HepG2 (cell line): ENCODE results near the gene STK11. TPM values are rescaled to one million over a fixed set of nuclear protein-coding genes. Genes with fewer than 3 reads are reported as not detected.
A peak's percentile ranks its signal among the peaks of the same experiment; 100 is the strongest.

Experiments
- HNRNPUL1 ChIP-seq: fragments of 200-400 bp; formaldehyde crosslinking; IDR thresholded peaks from 2 replicates; pipeline ENCODE4 v1.6.1; 2017; ENCODE audit warnings: low read depth, mild to moderate bottlenecking, low read length, moderate library complexity
- IRF9 ChIP-seq: sonication (generic); formaldehyde crosslinking; IDR thresholded peaks from 2 replicates; pipeline ENCODE4 v1.8.0; 2022; ENCODE audit warnings: missing genetic modification reagents, mild to moderate bottlenecking, borderline replicate concordance
- ISL2 ChIP-seq: sonication (generic); formaldehyde crosslinking; IDR thresholded peaks from 2 replicates; pipeline ENCODE4 v1.5.0; 2020; ENCODE audit warnings: missing genetic modification reagents
- NPAS2 ChIP-seq: sonication (generic); formaldehyde crosslinking; IDR thresholded peaks from 2 replicates; pipeline ENCODE4 v1.8.0; 2022; ENCODE audit warnings: mild to moderate bottlenecking, missing genetic modification reagents, borderline replicate concordance
- PRMT3 ChIP-seq: sonication (generic); formaldehyde crosslinking; IDR thresholded peaks from 2 replicates; pipeline ENCODE4 v1.8.1; 2022; ENCODE audit warnings: low read depth, mild to moderate bottlenecking, moderate library complexity, missing genetic modification reagents, borderline replicate concordance
- SIX1 ChIP-seq: sonication (generic); formaldehyde crosslinking; IDR thresholded peaks from 2 replicates; pipeline ENCODE4 v1.4.0; 2020; ENCODE audit warnings: missing genetic modification reagents, borderline replicate concordance
- SOX5 ChIP-seq: IDR thresholded peaks from 2 replicates; pipeline ENCODE4 v1.6.1; 2016; ENCODE audit warnings: borderline replicate concordance
- TERF1 ChIP-seq: sonication (generic); formaldehyde crosslinking; IDR thresholded peaks from 2 replicates; pipeline ENCODE4 v1.8.0; 2022; ENCODE audit warnings: mild to moderate bottlenecking, missing genetic modification reagents, moderate library complexity
- TIGD3 ChIP-seq: sonication (generic); formaldehyde crosslinking; IDR thresholded peaks from 2 replicates; pipeline ENCODE4 v1.5.1; 2020; ENCODE audit warnings: mild to moderate bottlenecking, missing genetic modification reagents, borderline replicate concordance
- TOPORS ChIP-seq: sonication (generic); formaldehyde crosslinking; IDR thresholded peaks from 2 replicates; pipeline ENCODE4 v1.8.0; 2023; ENCODE audit warnings: mild to moderate bottlenecking, missing genetic modification reagents
- ZFP1 ChIP-seq: IDR thresholded peaks from 2 replicates; pipeline ENCODE4 v1.6.1; 2016
- ZNF337 ChIP-seq: sonication (generic); formaldehyde crosslinking; IDR thresholded peaks from 2 replicates; pipeline ENCODE4 v1.5.1; 2020; ENCODE audit warnings: missing genetic modification reagents, low read depth, mild to moderate bottlenecking, borderline replicate concordance
- ZNF564 ChIP-seq: sonication (generic); formaldehyde crosslinking; IDR thresholded peaks from 2 replicates; pipeline ENCODE4 v1.8.1; 2023; ENCODE audit warnings: mild to moderate bottlenecking, missing genetic modification reagents
- polyA plus RNA-seq, 8 experiments: library from polyadenylated mRNA; depleted of rRNA in 3 of 8; stranded (reverse) in 7 of 8; unstranded in 1 of 8; fragments of >200 nt; fragmentation: Illumina TruSeq in 4 of 8; extraction: Trizol in 4 of 8; gene quantifications; 2 replicates each; pipeline versions ENCODE4 v1.2.1 to v1.2.3, GENCODE V29; 2011 to 2016; ENCODE audit warnings: low read depth in 4 of 8, missing spikeins in 1 of 8, mixed read lengths in 1 of 8; ENCODE audit not compliant: insufficient read depth in 1 of 8
- total RNA-seq, 5 experiments: library from RNA; depleted of rRNA; stranded (reverse); fragments of >200 nt; fragmentation: Illumina TruSeq; extraction: Trizol; gene quantifications; 2 replicates each; pipeline ENCODE4 v1.2.3, GENCODE V29; 2016; ENCODE audit warnings: low read depth in 1 of 5
- TF ChIP-seq, protein P1 (sequence below): sonication (generic); formaldehyde crosslinking; conservative IDR thresholded peaks from 2 replicates; pipeline ENCODE4 v1.8.0; 2022; ENCODE audit warnings: missing genetic modification reagents
- TF ChIP-seq, protein P2 (sequence below): sonication (generic); formaldehyde crosslinking; IDR thresholded peaks from 2 replicates; pipeline ENCODE4 v1.4.0; 2020; ENCODE audit warnings: missing genetic modification reagents, borderline replicate concordance
- TF ChIP-seq, protein P3 (sequence below): sonication (generic); formaldehyde crosslinking; IDR thresholded peaks from 2 replicates; pipeline ENCODE4 v1.5.1; 2020; ENCODE audit warnings: missing genetic modification reagents, mild to moderate bottlenecking, borderline replicate concordance

STK11 gene
- total and polyA plus RNA-seq, 2 of the 13 experiments (the other 11 are each of a cell fraction or from before 2014, with no cell fraction given) = 27.5 to 43.6 TPM

DNA sequence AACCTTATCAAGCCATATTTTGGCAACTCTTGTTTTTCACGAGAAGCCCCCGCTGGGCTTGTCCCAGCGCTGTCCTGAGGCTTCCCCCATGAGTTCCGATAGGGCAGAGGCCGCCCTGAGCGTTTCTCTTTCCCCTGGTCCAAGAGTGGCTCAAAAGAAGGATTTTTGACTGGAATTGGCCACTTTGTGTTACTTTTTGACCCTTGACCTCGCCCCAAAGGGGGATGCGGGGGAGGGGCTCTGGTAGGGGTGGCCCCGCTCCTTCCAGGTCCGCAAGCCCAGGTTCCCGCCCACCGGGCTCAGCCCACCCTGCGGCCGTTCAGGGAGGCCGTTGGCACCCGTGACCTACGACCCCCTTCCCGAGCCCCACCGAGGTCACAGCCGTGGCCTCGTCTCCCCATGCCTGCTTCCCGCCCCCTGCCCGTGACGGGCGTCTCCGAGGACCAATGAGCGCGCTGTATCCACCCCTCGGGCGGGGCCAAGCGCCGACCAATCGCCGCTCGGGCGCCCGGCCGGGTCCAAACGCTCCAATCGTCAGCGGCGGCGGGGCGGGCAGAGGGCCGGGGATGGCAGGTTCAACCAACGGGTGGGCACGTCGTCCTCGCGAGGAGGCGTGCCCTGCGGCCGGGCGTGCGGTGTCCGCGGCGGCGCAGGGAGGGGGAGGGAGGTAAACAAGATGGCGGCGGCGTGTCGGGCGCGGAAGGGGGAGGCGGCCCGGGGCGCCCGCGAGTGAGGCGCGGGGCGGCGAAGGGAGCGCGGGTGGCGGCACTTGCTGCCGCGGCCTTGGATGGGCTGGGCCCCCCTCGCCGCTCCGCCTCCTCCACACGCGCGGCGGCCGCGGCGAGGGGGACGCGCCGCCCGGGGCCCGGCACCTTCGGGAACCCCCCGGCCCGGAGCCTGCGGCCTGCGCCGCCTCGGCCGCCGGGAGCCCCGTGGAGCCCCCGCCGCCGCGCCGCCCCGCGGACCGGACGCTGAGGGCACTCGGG lies at the start of gene STK11 (continued):
- TF ChIP-seq ZNF337 = 0 out of 2 replicates have a peak, but pooled peaks have one; percentile 41
- TF ChIP-seq, protein P1, sequence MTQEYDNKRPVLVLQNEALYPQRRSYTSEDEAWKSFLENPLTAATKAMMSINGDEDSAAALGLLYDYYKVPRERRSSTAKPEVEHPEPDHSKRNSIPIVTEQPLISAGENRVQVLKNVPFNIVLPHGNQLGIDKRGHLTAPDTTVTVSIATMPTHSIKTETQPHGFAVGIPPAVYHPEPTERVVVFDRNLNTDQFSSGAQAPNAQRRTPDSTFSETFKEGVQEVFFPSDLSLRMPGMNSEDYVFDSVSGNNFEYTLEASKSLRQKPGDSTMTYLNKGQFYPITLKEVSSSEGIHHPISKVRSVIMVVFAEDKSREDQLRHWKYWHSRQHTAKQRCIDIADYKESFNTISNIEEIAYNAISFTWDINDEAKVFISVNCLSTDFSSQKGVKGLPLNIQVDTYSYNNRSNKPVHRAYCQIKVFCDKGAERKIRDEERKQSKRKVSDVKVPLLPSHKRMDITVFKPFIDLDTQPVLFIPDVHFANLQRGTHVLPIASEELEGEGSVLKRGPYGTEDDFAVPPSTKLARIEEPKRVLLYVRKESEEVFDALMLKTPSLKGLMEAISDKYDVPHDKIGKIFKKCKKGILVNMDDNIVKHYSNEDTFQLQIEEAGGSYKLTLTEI (CRISPR knock-in tag) = no peak
- peak; percentile 45; the same call in 1 of the 2 replicates for TF ChIP-seq SOX5 (CRISPR knock-in tag)
- no peak for TF ChIP-seq ZFP1 (CRISPR knock-in tag)
- TF ChIP-seq SIX1 = no peak
- 0 out of 2 replicates have a peak, but pooled peaks have one; percentile 64 for TF ChIP-seq IRF9 (CRISPR knock-in tag)
- TF ChIP-seq HNRNPUL1 = no peak
- no peak for TF ChIP-seq TIGD3 (CRISPR knock-in tag)
- TF ChIP-seq PRMT3 (CRISPR knock-in tag) = no peak
- 0 out of 2 replicates have a peak, but pooled peaks have one; percentile 44 for TF ChIP-seq ISL2 (CRISPR knock-in tag)
- TF ChIP-seq, protein P2, sequence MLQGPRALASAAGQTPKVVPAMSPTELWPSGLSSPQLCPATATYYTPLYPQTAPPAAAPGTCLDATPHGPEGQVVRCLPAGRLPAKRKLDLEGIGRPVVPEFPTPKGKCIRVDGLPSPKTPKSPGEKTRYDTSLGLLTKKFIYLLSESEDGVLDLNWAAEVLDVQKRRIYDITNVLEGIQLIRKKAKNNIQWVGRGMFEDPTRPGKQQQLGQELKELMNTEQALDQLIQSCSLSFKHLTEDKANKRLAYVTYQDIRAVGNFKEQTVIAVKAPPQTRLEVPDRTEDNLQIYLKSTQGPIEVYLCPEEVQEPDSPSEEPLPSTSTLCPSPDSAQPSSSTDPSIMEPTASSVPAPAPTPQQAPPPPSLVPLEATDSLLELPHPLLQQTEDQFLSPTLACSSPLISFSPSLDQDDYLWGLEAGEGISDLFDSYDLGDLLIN (CRISPR knock-in tag) = no peak
- no peak for TF ChIP-seq NPAS2
- TF ChIP-seq TERF1 (CRISPR knock-in tag) = no peak
- TF ChIP-seq, protein P3, sequence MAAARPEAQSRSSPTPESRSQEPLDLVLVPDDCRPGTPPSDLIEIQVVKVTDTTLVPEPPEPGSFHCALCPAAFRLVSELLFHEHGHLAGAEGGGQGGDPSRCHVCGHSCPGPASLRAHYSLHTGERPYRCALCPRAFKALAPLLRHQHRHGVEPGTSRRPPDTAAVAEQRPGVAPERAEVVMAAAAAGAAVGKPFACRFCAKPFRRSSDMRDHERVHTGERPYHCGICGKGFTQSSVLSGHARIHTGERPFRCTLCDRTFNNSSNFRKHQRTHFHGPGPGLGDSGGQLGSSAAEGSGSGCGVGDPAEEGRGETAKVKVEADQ (CRISPR knock-in tag) = no peak
- no peak; the same call in 1 of the 2 replicates for TF ChIP-seq TOPORS (CRISPR knock-in tag)
- TF ChIP-seq ZNF564 = no peak
